GM23248 (cell line): ENCODE measurements around the gene STS. TPM values are rescaled to one million over a fixed set of nuclear protein-coding genes. Genes with fewer than 3 reads are reported as not detected.
A peak's percentile ranks its signal among the peaks of the same experiment; 100 is the strongest.

Source experiments
- DNase-seq: peaks from one replicate; pipeline ENCODE4 v3.0.0-alpha.2; 2015
- H2AFZ ChIP-seq: fragments of 200-600 bp; sonication (generic); 2 replicates; pipeline ENCODE4 v1.6.1; 2016; ENCODE audit warnings: antibody characterized with exemption
- H3F3A ChIP-seq: fragments of 200-600 bp; sonication (generic); 2 replicates; pipeline ENCODE4 v1.6.1; 2016; ENCODE audit warnings: mild to moderate bottlenecking, antibody characterized with exemption, mixed run types; ENCODE audit not compliant: insufficient read depth
- H3K27ac ChIP-seq: fragments of 200-600 bp; sonication (generic); 2 replicates; pipeline ENCODE4 v1.5.1; 2016; ENCODE audit warnings: mild to moderate bottlenecking
- H3K27me3 ChIP-seq: fragments of 200-600 bp; sonication (generic); replicated peaks from 2 replicates; pipeline ENCODE4 v1.6.1; 2016; ENCODE audit warnings: mild to moderate bottlenecking; ENCODE audit not compliant: insufficient read depth
- H3K36me3 ChIP-seq: fragments of 200-600 bp; sonication (generic); 2 replicates; pipeline ENCODE4 v1.6.1; 2016; ENCODE audit warnings: low read depth, mild to moderate bottlenecking
- H3K4me1 ChIP-seq: fragments of 200-600 bp; sonication (generic); 2 replicates; pipeline ENCODE4 v1.6.1; 2016; ENCODE audit warnings: mild to moderate bottlenecking; ENCODE audit not compliant: insufficient read depth
- H3K4me2 ChIP-seq: fragments of 200-600 bp; sonication (generic); one replicate; pipeline ENCODE4 v1.6.1; 2016; ENCODE audit warnings: mild to moderate bottlenecking; ENCODE audit not compliant: unreplicated experiment
- H3K4me3 ChIP-seq: fragments of 200-600 bp; sonication (generic); 2 replicates; pipeline ENCODE4 v1.5.1; 2016; ENCODE audit warnings: mild to moderate bottlenecking
- H3K79me2 ChIP-seq: fragments of 200-600 bp; sonication (generic); 2 replicates; pipeline ENCODE4 v1.6.1; 2016; ENCODE audit warnings: mild to moderate bottlenecking; ENCODE audit not compliant: insufficient read depth
- H3K9ac ChIP-seq: fragments of 200-600 bp; sonication (generic); 2 replicates; pipeline ENCODE4 v1.6.1; 2016; ENCODE audit warnings: mild to moderate bottlenecking
- H3K9me2 ChIP-seq: fragments of 200-600 bp; sonication (generic); 2 replicates; pipeline ENCODE4 v1.6.1; 2016; ENCODE audit warnings: mixed run types, mild to moderate bottlenecking, moderate library complexity; ENCODE audit not compliant: insufficient read depth
- H3K9me3 ChIP-seq: fragments of 200-600 bp; sonication (generic); one replicate; pipeline ENCODE4 v1.6.1; 2017; ENCODE audit warnings: low read depth
- H4K20me1 ChIP-seq: fragments of 200-600 bp; sonication (generic); 2 replicates; pipeline ENCODE4 v1.6.0; 2016; ENCODE audit not compliant: insufficient read depth
- EZH2 ChIP-seq: fragments of 200-600 bp; sonication (generic); IDR thresholded peaks from 2 replicates; pipeline ENCODE4 v1.6.1; 2018; ENCODE audit warnings: antibody characterized with exemption, mild to moderate bottlenecking; ENCODE audit not compliant: insufficient read depth, poor library complexity, severe bottlenecking
- EZH2phosphoT487 ChIP-seq: fragments of 200-600 bp; sonication (generic); IDR thresholded peaks from 2 replicates; pipeline ENCODE4 v1.6.1; 2018; ENCODE audit warnings: antibody characterized with exemption, moderate library complexity, mild to moderate bottlenecking, low read depth; ENCODE audit not compliant: insufficient read depth
- WGBS, 2 experiments: methylation state at CpG; one replicate each; pipeline ENCODE4 v1.1.6; 2015 to 2017; ENCODE audit warnings: low lambda C conversion rate in 2 of 2, low coverage in 1 of 2; ENCODE audit errors: missing lambda C conversion rate in 2 of 2; 5-methylcytosine and 5-hydroxymethylcytosine counted together
- in situ Hi-C: fragments of 300-500 bp; cut with MboI; formaldehyde crosslinking; loops from 2 replicates; pipeline ENCODE4 v1.15.0; 2020
- polyA plus RNA-seq: library from polyadenylated mRNA; unstranded; fragments of >200 nt; fragmentation: Nextera tagmentation; extraction: Ambion mirVana; gene quantifications from 2 replicates; pipeline ENCODE4 v1.2.1, GENCODE V29; 2016
- total RNA-seq: library from RNA; depleted of rRNA; stranded (reverse); fragments of >200 nt; shearing (Covaris generic); gene quantifications from 2 replicates; pipeline ENCODE4 v1.2.3, GENCODE V29; 2014

The STS gene
- total and polyA plus RNA-seq, 2 experiments from 2014 or later, result 11.3 to 13.6 TPM

DNA sequence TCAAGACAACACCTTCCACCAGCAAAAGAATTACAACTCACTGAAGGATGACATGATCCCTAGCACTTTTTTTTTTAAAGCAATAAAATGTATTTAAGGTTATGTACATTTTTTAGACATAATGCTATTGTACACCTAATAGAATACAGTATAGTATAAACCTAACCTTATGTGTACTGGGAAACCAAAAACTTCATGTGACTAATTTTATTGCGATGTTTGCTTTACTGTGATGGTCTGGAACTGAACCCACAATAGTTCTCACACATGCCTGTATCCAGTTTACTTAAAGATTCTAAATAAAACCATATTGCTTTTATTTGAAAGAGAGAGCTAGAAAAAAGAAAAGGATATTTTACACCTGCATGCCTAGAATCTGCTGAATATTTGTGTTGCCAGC is 4.4 kb upstream of the STS start:
- in situ Hi-C loops, result loop anchor here (25.0 kb wide), 1 partner anchor 444 kb away; no protein-coding TSS in a partner anchor
- H3K9ac ChIP-seq, result no peak overlapping the region
- H3K4me1 ChIP-seq, result peaks cover 22% of the 10 kb centered on the region
- no peak overlapping the region for H3K4me2 ChIP-seq
- no peaks in the 10 kb centered on the region for H3K27me3 ChIP-seq
- H3K27ac ChIP-seq, result no peak overlapping the region
- no peaks in the 10 kb centered on the region for H3K36me3 ChIP-seq
- peaks cover 25% of the 10 kb centered on the region; the same call in 1 of the 2 replicates for H3F3A ChIP-seq
- H3K9me2 ChIP-seq, result no peaks in the 10 kb centered on the region
- no peak overlapping the region for H3K4me3 ChIP-seq
- no peak overlapping the region for H2AFZ ChIP-seq
- TF ChIP-seq EZH2 (no peak), EZH2phosphoT487 (no peak)
- H3K9me3 ChIP-seq, result no peaks in the 10 kb centered on the region
- DNase-seq, result no peak
- WGBS, 2 experiments, result 36 to 46% methylated on average over 1 of the region's 1 CpG
- peaks cover 25% of the 10 kb centered on the region for H3K79me2 ChIP-seq
- no peaks in the 10 kb centered on the region for H4K20me1 ChIP-seq

DNA sequence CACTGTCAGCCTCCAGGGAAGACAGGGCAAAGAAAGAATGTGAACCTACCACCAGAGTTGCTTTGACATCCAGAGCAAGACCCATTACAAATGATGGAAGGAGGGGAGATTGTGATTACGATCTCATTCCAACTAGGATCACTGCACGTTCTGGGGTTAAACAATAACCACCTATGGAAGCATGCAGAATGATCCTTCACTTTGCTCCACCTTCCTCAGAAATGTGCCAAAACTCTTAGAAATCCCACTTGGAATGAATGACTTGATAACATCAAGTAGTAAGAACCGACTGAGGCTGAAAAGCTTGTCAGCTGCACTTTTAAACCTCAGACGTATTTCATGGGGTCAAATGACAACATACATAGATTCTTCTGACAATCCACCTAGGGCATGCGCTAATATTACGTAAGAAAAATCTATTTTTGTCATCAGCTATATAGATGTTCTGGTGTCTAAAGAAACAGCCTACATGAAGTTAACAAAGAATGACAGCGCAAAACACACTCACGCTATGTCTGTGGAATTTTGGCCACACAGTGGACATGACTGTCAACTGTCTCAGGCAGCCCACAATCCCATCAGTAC is 3.5 kb upstream of the STS start:
- no peak overlapping the region for H3K4me3 ChIP-seq
- peaks cover 19% of the 10 kb centered on the region; the same call in 1 of the 2 replicates for H3F3A ChIP-seq
- H3K4me2 ChIP-seq, result no peak overlapping the region
- no peak overlapping the region for H3K27ac ChIP-seq
- no peak overlapping the region for H2AFZ ChIP-seq
- DNase-seq, result no peak
- H3K4me1 ChIP-seq, result peaks cover 16% of the 10 kb centered on the region
- no peak overlapping the region for H3K9ac ChIP-seq
- TF ChIP-seq EZH2 (no peak), EZH2phosphoT487 (no peak)
- H3K36me3 ChIP-seq, result no peaks in the 10 kb centered on the region
- 86 to 90% methylated on average over 8 of the region's 8 CpGs for WGBS, 2 experiments
- H3K79me2 ChIP-seq, result peaks cover 25% of the 10 kb centered on the region
- H3K9me3 ChIP-seq, result no peaks in the 10 kb centered on the region
- no peaks in the 10 kb centered on the region for H3K27me3 ChIP-seq
- in situ Hi-C loops, result loop anchor here (25.0 kb wide), 1 partner anchor 443 kb away; no protein-coding TSS in a partner anchor
- no peaks in the 10 kb centered on the region for H4K20me1 ChIP-seq
- no peaks in the 10 kb centered on the region for H3K9me2 ChIP-seq

DNA sequence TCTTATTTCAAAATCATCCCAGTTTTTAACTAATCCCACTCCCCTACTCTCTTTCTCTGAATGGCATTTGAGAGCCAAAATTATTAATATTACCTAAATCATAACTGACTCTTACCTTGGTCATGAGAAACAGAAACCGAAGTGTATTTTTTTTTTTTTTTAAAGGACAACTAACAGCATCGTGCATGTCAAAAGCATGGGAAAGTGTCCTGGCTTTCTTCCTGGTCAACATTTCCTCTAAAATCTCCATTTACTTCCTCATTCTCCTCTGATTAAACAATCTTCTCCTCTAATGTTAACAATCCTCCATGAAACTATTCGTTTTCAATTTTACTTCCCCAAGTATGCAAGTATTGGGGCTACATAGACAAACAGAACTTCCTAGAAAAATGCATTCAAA is 2.1 kb upstream of the STS start:
- WGBS, 2 experiments, result 13% methylated on average over 3 of the region's 3 CpGs
- Histone ChIP-seq H3K27me3 (no peaks in the 10 kb centered on the region), H3K4me1 (peaks cover 10% of the 10 kb centered on the region), H3K9me3 (no peaks in the 10 kb centered on the region), H3K4me3 (peak overlapping the region; percentile 34; the same call in 1 of the 2 replicates), H3K9me2 (no peaks in the 10 kb centered on the region), H3K4me2 (no peak overlapping the region), H3K9ac (no peak overlapping the region), H3K27ac (0 out of 2 replicates have a peak overlapping the region, but pooled peaks have one; percentile 8), H3K36me3 (no peaks in the 10 kb centered on the region), H4K20me1 (no peaks in the 10 kb centered on the region), H2AFZ (no peak overlapping the region), H3K79me2 (peaks cover 25% of the 10 kb centered on the region), H3F3A (peaks cover 9% of the 10 kb centered on the region; the same call in 1 of the 2 replicates)
- in situ Hi-C loops, result loop anchor here (25.0 kb wide), 1 partner anchor 442 kb away; no protein-coding TSS in a partner anchor
- TF ChIP-seq EZH2 (no peak), EZH2phosphoT487 (no peak)
- peak; percentile 26 for DNase-seq

DNA sequence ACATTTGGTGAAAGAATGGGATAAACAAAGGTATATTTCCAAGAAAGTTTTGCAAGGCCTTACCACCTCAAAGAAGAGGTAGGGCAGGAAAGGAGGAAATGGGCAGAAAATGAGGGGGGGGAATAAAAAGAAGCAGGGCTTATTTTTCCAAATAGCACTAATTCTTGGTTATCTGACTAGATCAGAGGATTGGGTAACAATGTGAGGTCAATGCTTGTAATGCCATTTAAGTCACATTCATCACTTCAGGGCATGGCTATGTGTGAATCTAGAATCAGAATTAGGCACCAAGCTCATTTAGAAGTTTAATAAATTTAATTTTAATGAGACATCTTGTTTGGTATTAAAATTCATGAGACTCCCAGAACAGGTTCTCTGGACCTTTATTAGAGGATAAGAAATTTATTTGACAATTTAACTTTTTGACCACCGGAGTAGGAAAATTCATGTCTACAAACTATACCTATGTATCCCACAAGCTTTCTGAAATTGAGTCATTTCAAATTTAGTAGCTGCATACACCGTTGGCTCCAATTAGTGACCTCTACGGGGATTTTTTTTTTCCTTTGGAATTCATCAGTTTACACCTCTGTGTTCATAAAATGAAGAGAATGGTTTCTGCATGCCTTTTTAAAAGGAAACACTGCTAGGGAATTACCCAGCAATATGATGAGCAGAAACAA is 1.4 kb upstream of the STS start:
- H3K9ac ChIP-seq, result no peak overlapping the region
- H3K4me2 ChIP-seq, result peak overlapping the region; percentile 42
- H2AFZ ChIP-seq, result no peak overlapping the region
- H3K36me3 ChIP-seq, result no peaks in the 10 kb centered on the region
- 0 out of 2 replicates have a peak overlapping the region, but pooled peaks have one; percentile 8 for H3K27ac ChIP-seq
- H3K9me2 ChIP-seq, result no peaks in the 10 kb centered on the region
- 38 to 39% methylated on average over 3 of the region's 3 CpGs for WGBS, 2 experiments
- TF ChIP-seq EZH2, result no peak
- no peak for TF ChIP-seq EZH2phosphoT487
- H3K4me1 ChIP-seq, result peaks cover 10% of the 10 kb centered on the region
- no peaks in the 10 kb centered on the region for H3K9me3 ChIP-seq
- no peaks in the 10 kb centered on the region for H3K27me3 ChIP-seq
- peak overlapping the region; percentile 34; the same call in 1 of the 2 replicates for H3K4me3 ChIP-seq
- peak; percentile 29 for DNase-seq
- peaks cover 25% of the 10 kb centered on the region for H3K79me2 ChIP-seq
- peaks cover 9% of the 10 kb centered on the region; the same call in 1 of the 2 replicates for H3F3A ChIP-seq
- in situ Hi-C loops, result loop anchor here (25.0 kb wide), 1 partner anchor 441 kb away; no protein-coding TSS in a partner anchor
- no peaks in the 10 kb centered on the region for H4K20me1 ChIP-seq
